Fibroblast of skin of abdomen (primary cell): Measurements from ENCODE around the gene PEX13. TPM values are rescaled to one million over a fixed set of nuclear protein-coding genes. Genes with fewer than 3 reads are reported as not detected.
"Not testable (repeated sequence)": the region's sequence is repeated elsewhere in the genome, so short reads cannot be mapped to it uniquely, and the experiment has no call there.

Experiments
- DNase-seq: peaks from one replicate; pipeline ENCODE4 v3.0.0-alpha.2; 2013
- polyA plus RNA-seq, 2 experiments: library from polyadenylated mRNA; unstranded; fragments of 120-200 nt; gene quantifications; one replicate each; pipeline ENCODE4 v1.2.1, GENCODE V29; 2013; ENCODE audit not compliant: insufficient read length in 2 of 2

Gene PEX13
- polyA plus RNA-seq (2013, experiment 1 of 2; ENCODE audit: insufficient read length), result 18.8 TPM
- polyA plus RNA-seq (2013, experiment 2 of 2; ENCODE audit: insufficient read length), result 20.3 TPM

- DNase-seq, result peak; percentile 76
These were observed at the start of gene PEX13, which contains the start of gene PUS10 for GRCh38 chr2:61017556-61018317. TSS of gene PEX13 (plus strand) at chr2:61017720. CDS start at chr2:61017760, 40 bp downstream. TSS of gene PUS10 (minus strand) at chr2:61018255. CDS start at chr2:61011890, 6,365 bp downstream.

GRCh38 chr2:60972889-60973656 lies 44.4 kb upstream of the PEX13 start:
- DNase-seq, result no peak

GRCh38 chr2:60973705-60974104 lies 43.8 kb upstream of the PEX13 start:
- DNase-seq, result no peak

- DNase-seq, result no peak
These were observed 42.9 kb upstream of the PEX13 start for GRCh38 chr2:60974652-60975051.

GRCh38 chr2:60976256-60976850 lies 41.2 kb upstream of the PEX13 start:
- DNase-seq, result no peak

GRCh38 chr2:60976875-60977561 lies 40.5 kb upstream of the PEX13 start:
- DNase-seq, result no peak

GRCh38 chr2:60977562-60977895 lies 40.0 kb upstream of the PEX13 start:
- no peak for DNase-seq

- no peak for DNase-seq
These were observed 38.3 kb upstream of the PEX13 start for GRCh38 chr2:60979231-60979630.

- no peak for DNase-seq
These were observed 37.3 kb upstream of the PEX13 start for GRCh38 chr2:60980071-60980815.

GRCh38 chr2:60982066-60982465 lies 35.5 kb upstream of the PEX13 start:
- DNase-seq, result not testable (repeated sequence)

GRCh38 chr2:60984720-60985119 lies 32.8 kb upstream of the PEX13 start:
- DNase-seq, result no peak

- no peak for DNase-seq
These were observed 30.5 kb upstream of the PEX13 start for GRCh38 chr2:60987041-60987440.

GRCh38 chr2:60987656-60988055 lies 29.9 kb upstream of the PEX13 start:
- DNase-seq, result not testable (repeated sequence)

- DNase-seq, result no peak
These were observed 28.3 kb upstream of the PEX13 start for GRCh38 chr2:60989259-60989658.

- DNase-seq, result no peak
These were observed 25.9 kb upstream of the PEX13 start for GRCh38 chr2:60991644-60992043.

- no peak for DNase-seq
These were observed 24.5 kb upstream of the PEX13 start for GRCh38 chr2:60992985-60993392.

GRCh38 chr2:60994131-60994530 lies 23.4 kb upstream of the PEX13 start:
- no peak for DNase-seq

GRCh38 chr2:60998628-60999545 lies 18.6 kb upstream of the PEX13 start:
- peak; percentile 50 for DNase-seq

- no peak for DNase-seq
These were observed 11.8 kb upstream of the PEX13 start for GRCh38 chr2:61005736-61006135.

- DNase-seq, result no peak
These were observed 10.9 kb upstream of the PEX13 start for GRCh38 chr2:61006486-61007105.
